ENCODE results near the gene OSBPL2. TPM values are rescaled to one million over a fixed set of nuclear protein-coding genes. Genes with fewer than 3 reads are reported as not detected.

OSBPL2 gene
- total RNA-seq, 1 donor from 2014 or later: 51.3 TPM

- no peak for DNase-seq (ENCODE audit: extremely low spot score in 2 of 2)
- intact Hi-C loops (cut with DNase I): no loop called here
- Histone ChIP-seq H3K27ac (no peak overlapping the region), H3K9me3 (no peaks in the 10 kb centered on the region), H3K4me1 (no peaks in the 10 kb centered on the region), H3K4me3 (no peak overlapping the region), H3K36me3 (peaks cover 0 to 32% of the 10 kb centered on the region in 2 donors), H3K27me3 (no peaks in the 10 kb centered on the region)
- TF ChIP-seq POLR2AphosphoS5 (IDR thresholded peaks at IDR 0.05; ENCODE audit: insufficient read depth in 1 of 2, low read depth in 1 of 2): no peak
- no peak for TF ChIP-seq CTCF (IDR thresholded peaks at IDR 0.05)
- no peak for TF ChIP-seq POLR2A (IDR thresholded peaks at IDR 0.05)
These were observed 59.3 kb downstream of the OSBPL2 start for GRCh38 chr20:62297449-62298227.

- Histone ChIP-seq H3K4me1 (peaks cover 4% of the 10 kb centered on the region), H3K27me3 (no peaks in the 10 kb centered on the region), H3K36me3 (peaks cover 0 to 27% of the 10 kb centered on the region in 2 donors), H3K4me3 (no peak overlapping the region), H3K27ac (no peak overlapping the region), H3K9me3 (no peaks in the 10 kb centered on the region)
- intact Hi-C loops (cut with DNase I): no loop called here
- TF ChIP-seq POLR2AphosphoS5 (IDR thresholded peaks at IDR 0.05; ENCODE audit: insufficient read depth in 1 of 2, low read depth in 1 of 2) (no peak), POLR2A (IDR thresholded peaks at IDR 0.05) (no peak), CTCF (IDR thresholded peaks at IDR 0.05) (no peak)
- DNase-seq (ENCODE audit: extremely low spot score in 2 of 2): no peak
These were observed 60.4 kb downstream of the OSBPL2 start for GRCh38 chr20:62298577-62299249.

- H3K4me1 ChIP-seq: peaks cover 14% of the 10 kb centered on the region
- H3K27ac ChIP-seq: no peak overlapping the region
- no peaks in the 10 kb centered on the region for H3K27me3 ChIP-seq
- no peak overlapping the region for H3K4me3 ChIP-seq
- H3K36me3 ChIP-seq: peaks cover 0 to 19% of the 10 kb centered on the region in 2 donors
- intact Hi-C loops (cut with DNase I): loop anchor here (5.0 to 10.0 kb wide), 2 partner anchors 88 to 495 kb away; partner anchors contain the start of genes MRGBP and RPS21
- no peaks in the 10 kb centered on the region for H3K9me3 ChIP-seq
- DNase-seq (ENCODE audit: extremely low spot score in 2 of 2): no peak
- TF ChIP-seq POLR2AphosphoS5 (IDR thresholded peaks at IDR 0.05; ENCODE audit: insufficient read depth in 1 of 2, low read depth in 1 of 2): no peak
- TF ChIP-seq POLR2A (IDR thresholded peaks at IDR 0.05): no peak
- TF ChIP-seq CTCF (IDR thresholded peaks at IDR 0.05): no peak
These were observed 61.4 kb downstream of the OSBPL2 start for GRCh38 chr20:62299666-62300236.

GRCh38 chr20:62300319-62300718 is 62.0 kb downstream of the OSBPL2 start:
- Histone ChIP-seq H3K9me3 (no peaks in the 10 kb centered on the region), H3K4me1 (peaks cover 20% of the 10 kb centered on the region), H3K27ac (no peak overlapping the region), H3K36me3 (peaks cover 0 to 16% of the 10 kb centered on the region in 2 donors), H3K4me3 (no peak overlapping the region), H3K27me3 (no peaks in the 10 kb centered on the region)
- intact Hi-C loops (cut with DNase I): loop anchor here (5.0 to 10.0 kb wide), 2 partner anchors 87 to 494 kb away; partner anchors contain the start of genes MRGBP and RPS21
- no peak for TF ChIP-seq POLR2AphosphoS5 (IDR thresholded peaks at IDR 0.05; ENCODE audit: insufficient read depth in 1 of 2, low read depth in 1 of 2)
- TF ChIP-seq CTCF (IDR thresholded peaks at IDR 0.05): no peak
- TF ChIP-seq POLR2A (IDR thresholded peaks at IDR 0.05): no peak
- DNase-seq (ENCODE audit: extremely low spot score in 2 of 2): no peak

Data from vagina (tissue), 2 donors.